Ishikawa (cell line): ENCODE data around the gene COL26A1.
A peak's percentile ranks its signal among the peaks of the same experiment; 100 is the strongest.

Source experiments
- CEBPB ChIP-seq: IDR thresholded peaks from 2 replicates; pipeline ENCODE4 v1.6.1; 2012
- CREB1 ChIP-seq: IDR thresholded peaks from 2 replicates; pipeline ENCODE4 v1.6.1; 2012; ENCODE audit warnings: low read depth
- EGR1 ChIP-seq: IDR thresholded peaks from 2 replicates; pipeline ENCODE4 v1.6.1; 2012
- EP300 ChIP-seq: IDR thresholded peaks from 2 replicates; pipeline ENCODE4 v1.6.1; 2012; ENCODE audit warnings: borderline replicate concordance
- FOXM1 ChIP-seq: IDR thresholded peaks from 2 replicates; pipeline ENCODE4 v1.6.1; 2012; ENCODE audit warnings: low read depth, borderline replicate concordance
- MAX ChIP-seq: IDR thresholded peaks from 2 replicates; pipeline ENCODE4 v1.6.1; 2012
- NFIC ChIP-seq: IDR thresholded peaks from 2 replicates; pipeline ENCODE4 v1.6.1; 2012
- RAD21 ChIP-seq: IDR thresholded peaks from 2 replicates; pipeline ENCODE4 v1.6.1; 2012; ENCODE audit warnings: low read depth
- REST ChIP-seq: IDR thresholded peaks from 2 replicates; pipeline ENCODE4 v1.6.1; 2012; ENCODE audit warnings: low read depth, mild to moderate bottlenecking
- TAF1 ChIP-seq: IDR thresholded peaks from 2 replicates; pipeline ENCODE4 v1.6.1; 2012; ENCODE audit warnings: low read depth, mild to moderate bottlenecking
- TCF12 ChIP-seq: IDR thresholded peaks from 2 replicates; pipeline ENCODE4 v1.6.1; 2012; ENCODE audit warnings: low read depth
- TEAD4 ChIP-seq: IDR thresholded peaks from 2 replicates; pipeline ENCODE4 v1.6.1; 2012
- USF1 ChIP-seq: IDR thresholded peaks from 2 replicates; pipeline ENCODE4 v1.6.1; 2012
- YY1 ChIP-seq: IDR thresholded peaks from 2 replicates; pipeline ENCODE4 v1.6.1; 2012; ENCODE audit warnings: low read depth
- ZBTB7A ChIP-seq: IDR thresholded peaks from 2 replicates; pipeline ENCODE4 v1.6.1; 2012; ENCODE audit warnings: low read depth

Gene COL26A1

GRCh38 chr7:101488826-101489572 lies 126.3 kb downstream of the COL26A1 start:
- TF ChIP-seq TCF12 (peak; percentile 96), TEAD4 (peak; percentile 96), ZBTB7A (no peak), USF1 (0 out of 2 replicates have a peak, but pooled peaks have one; percentile 4), NFIC (peak; percentile 87), REST (no peak), EP300 (peak; percentile 95), CEBPB (peak; percentile 58; the same call in 1 of the 2 replicates), TAF1 (peak; percentile 68), EGR1 (no peak), YY1 (0 out of 2 replicates have a peak, but pooled peaks have one; percentile 46), FOXM1 (peak; percentile 88; the same call in 1 of the 2 replicates), CREB1 (no peak), RAD21 (peak; percentile 1), MAX (peak; percentile 22; the same call in 1 of the 2 replicates)

GRCh38 chr7:101494602-101495329 lies 132.1 kb downstream of the COL26A1 start:
- peak; percentile 97 for TF ChIP-seq TCF12
- peak; percentile 91 for TF ChIP-seq EP300
- TF ChIP-seq MAX = peak; percentile 70
- TF ChIP-seq NFIC = peak; percentile 94
- peak; percentile 83 for TF ChIP-seq YY1
- TF ChIP-seq CREB1 = 0 out of 2 replicates have a peak, but pooled peaks have one; percentile 16
- TF ChIP-seq ZBTB7A = peak; percentile 70; the same call in 1 of the 2 replicates
- peak; percentile 70 for TF ChIP-seq TEAD4
- TF ChIP-seq RAD21 = no peak
- TF ChIP-seq FOXM1 = peak; percentile 84; the same call in 1 of the 2 replicates
- TF ChIP-seq EGR1 = 0 out of 2 replicates have a peak, but pooled peaks have one; percentile 41
- 0 out of 2 replicates have a peak, but pooled peaks have one; percentile 31 for TF ChIP-seq USF1
- no peak for TF ChIP-seq CEBPB
- TF ChIP-seq TAF1 = no peak

GRCh38 chr7:101496017-101496416 lies 133.3 kb downstream of the COL26A1 start:
- no peak for TF ChIP-seq TCF12
- no peak; the same call in none of the 2 replicates for TF ChIP-seq CEBPB
- no peak for TF ChIP-seq EGR1
- no peak for TF ChIP-seq MAX

GRCh38 chr7:101501351-101501750 lies 138.7 kb downstream of the COL26A1 start:
- TF ChIP-seq USF1 (no peak), EP300 (no peak), YY1 (no peak), RAD21 (no peak), CREB1 (no peak)

- TF ChIP-seq NFIC = no peak
- TF ChIP-seq MAX = no peak
- TF ChIP-seq EP300 = no peak
- TF ChIP-seq USF1 = no peak
- no peak for TF ChIP-seq TAF1
- no peak for TF ChIP-seq YY1
- TF ChIP-seq TCF12 = no peak
- TF ChIP-seq EGR1 = no peak
- TF ChIP-seq ZBTB7A = no peak
- TF ChIP-seq REST = no peak
These were observed 139.9 kb downstream of the COL26A1 start for GRCh38 chr7:101502466-101503098.
